HG02759 (cell line): Measurements from ENCODE around the gene FREM1.
A peak's percentile ranks its signal among the peaks of the same experiment; 100 is the strongest.

Source experiments
- ATAC-seq: cut with Tn5 transposase; IDR thresholded peaks from one replicate; pipeline ENCODE4 v1.9.1; 2021; ENCODE audit warnings: mild to moderate bottlenecking, moderate library complexity; ENCODE audit not compliant: unreplicated experiment

FREM1 gene

GRCh38 chr9:14768405-14769229 lies 141.6 kb downstream of the FREM1 start:
- no peak for ATAC-seq

GRCh38 chr9:14766299-14766698 lies 143.9 kb downstream of the FREM1 start:
- no peak for ATAC-seq

GRCh38 chr9:14761584-14761983 lies 148.6 kb downstream of the FREM1 start:
- ATAC-seq = no peak

GRCh38 chr9:14760060-14760459 lies 150.2 kb downstream of the FREM1 start:
- ATAC-seq = no peak

- no peak for ATAC-seq
Observed at GRCh38 chr9:14756291-14756690, 153.9 kb downstream of the FREM1 start.

- no peak for ATAC-seq
Observed at GRCh38 chr9:14752871-14753270, 157.4 kb downstream of the FREM1 start.

GRCh38 chr9:14752271-14752670 lies 158.0 kb downstream of the FREM1 start:
- ATAC-seq = no peak

GRCh38 chr9:14750821-14751220 lies 159.4 kb downstream of the FREM1 start:
- ATAC-seq = no peak

- no peak for ATAC-seq
Observed at GRCh38 chr9:14749741-14750211, 160.5 kb downstream of the FREM1 start.

- no peak for ATAC-seq
Observed at GRCh38 chr9:14748373-14748772, 161.9 kb downstream of the FREM1 start.

- no peak for ATAC-seq
Observed at GRCh38 chr9:14747111-14747510, 163.1 kb downstream of the FREM1 start.

- no peak for ATAC-seq
Observed at GRCh38 chr9:14746626-14747025, 163.6 kb downstream of the FREM1 start.

- ATAC-seq = no peak
Observed at GRCh38 chr9:14744768-14745167, 165.5 kb downstream of the FREM1 start.

- peak; percentile 93 for ATAC-seq
Observed at GRCh38 chr9:14741369-14741768, 168.9 kb downstream of the FREM1 start.

GRCh38 chr9:14733133-14733532 lies 177.1 kb downstream of the FREM1 start:
- no peak for ATAC-seq

GRCh38 chr9:14731294-14731981 lies 178.8 kb downstream of the FREM1 start:
- ATAC-seq = no peak

- no peak for ATAC-seq
Observed at GRCh38 chr9:14730461-14730898, 179.7 kb downstream of the FREM1 start.

GRCh38 chr9:14723301-14723700 lies 186.9 kb downstream of the FREM1 start:
- no peak for ATAC-seq

GRCh38 chr9:14722391-14723035 lies 187.7 kb downstream of the FREM1 start, which contains the start of gene CER1:
Gene CER1, minus strand, starts transcription at chr9:14722733. Its CDS starts 61 bp downstream, at chr9:14722672.
- ATAC-seq = no peak

- ATAC-seq = no peak
Observed at GRCh38 chr9:14719231-14719923, 190.9 kb downstream of the FREM1 start.

GRCh38 chr9:14715102-14715501 lies 195.1 kb downstream of the FREM1 start:
- ATAC-seq = no peak
